Measurements from ENCODE around the gene AURKB. TPM values are rescaled to one million over a fixed set of nuclear protein-coding genes. Genes with fewer than 3 reads are reported as not detected.
A peak's percentile ranks its signal among the peaks of the same experiment; 100 is the strongest.

AURKB gene
- total and polyA plus RNA-seq, 2 of the 13 experiments (the other 11 are each of a cell fraction or from before 2014, with no cell fraction given) = 29.5 to 75.3 TPM

DNA sequence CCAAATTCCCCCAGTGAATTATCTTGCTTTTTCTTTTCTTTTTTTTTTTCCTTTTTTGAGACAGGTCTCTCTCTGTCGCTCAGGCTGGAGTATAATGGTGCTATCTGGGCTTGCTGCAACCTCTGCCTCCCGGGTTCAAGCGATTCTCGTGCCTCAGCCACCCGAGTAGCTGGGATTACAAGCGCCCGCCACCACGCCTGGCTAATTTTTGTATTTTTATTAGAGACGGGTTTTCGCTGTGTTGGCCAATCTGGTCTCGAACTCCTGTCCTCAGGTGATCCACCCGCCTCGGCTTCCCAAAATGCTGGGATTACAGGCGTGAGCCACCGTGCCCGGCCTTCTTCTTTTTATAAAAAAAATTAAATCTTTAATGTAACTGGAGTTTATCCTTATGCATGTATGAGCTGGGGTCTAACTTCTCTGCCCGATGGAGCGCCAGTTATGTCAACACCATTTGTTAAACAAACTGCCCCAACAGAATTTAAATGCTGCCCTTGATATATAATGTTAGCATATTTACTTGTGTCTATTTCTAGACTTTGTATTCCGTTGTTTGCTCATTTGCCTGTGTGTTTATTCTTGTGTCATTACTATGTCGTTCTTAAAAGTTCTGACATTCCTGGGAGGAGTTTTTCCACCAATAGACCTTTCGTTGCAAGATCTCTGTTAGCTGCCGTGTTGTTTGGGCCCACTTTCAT is 535 bp upstream of the AURKB start (continued):
- TF ChIP-seq ZNF740 (CRISPR knock-in tag; IDR thresholded peaks at IDR 0.05) = no peak
- no peak for TF ChIP-seq ZNF737 (CRISPR knock-in tag; IDR thresholded peaks at IDR 0.05; ENCODE audit: borderline replicate concordance)
- no peak for TF ChIP-seq SALL1 (CRISPR knock-in tag; IDR thresholded peaks at IDR 0.05)
- no peak for TF ChIP-seq ZBTB33 (CRISPR knock-in tag; IDR thresholded peaks at IDR 0.05)
- no peak for TF ChIP-seq ZNF44 (CRISPR knock-in tag; IDR thresholded peaks at IDR 0.05)
- TF ChIP-seq, protein P1, sequence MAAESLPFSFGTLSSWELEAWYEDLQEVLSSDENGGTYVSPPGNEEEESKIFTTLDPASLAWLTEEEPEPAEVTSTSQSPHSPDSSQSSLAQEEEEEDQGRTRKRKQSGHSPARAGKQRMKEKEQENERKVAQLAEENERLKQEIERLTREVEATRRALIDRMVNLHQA (CRISPR knock-in tag; IDR thresholded peaks at IDR 0.05) = no peak
- TF ChIP-seq ZNF367 (CRISPR knock-in tag; IDR thresholded peaks at IDR 0.05; ENCODE audit: borderline replicate concordance) = no peak
- TF ChIP-seq, protein P2, sequence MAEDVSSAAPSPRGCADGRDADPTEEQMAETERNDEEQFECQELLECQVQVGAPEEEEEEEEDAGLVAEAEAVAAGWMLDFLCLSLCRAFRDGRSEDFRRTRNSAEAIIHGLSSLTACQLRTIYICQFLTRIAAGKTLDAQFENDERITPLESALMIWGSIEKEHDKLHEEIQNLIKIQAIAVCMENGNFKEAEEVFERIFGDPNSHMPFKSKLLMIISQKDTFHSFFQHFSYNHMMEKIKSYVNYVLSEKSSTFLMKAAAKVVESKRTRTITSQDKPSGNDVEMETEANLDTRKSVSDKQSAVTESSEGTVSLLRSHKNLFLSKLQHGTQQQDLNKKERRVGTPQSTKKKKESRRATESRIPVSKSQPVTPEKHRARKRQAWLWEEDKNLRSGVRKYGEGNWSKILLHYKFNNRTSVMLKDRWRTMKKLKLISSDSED (CRISPR knock-in tag; IDR thresholded peaks at IDR 0.05) = no peak
- no peak for TF ChIP-seq SRSF4 (IDR thresholded peaks at IDR 0.05; ENCODE audit: low read depth, low read length, poor library complexity, severe bottlenecking)
- no peak for TF ChIP-seq HNRNPUL1 (IDR thresholded peaks at IDR 0.05; ENCODE audit: low read depth, low read length)
- TF ChIP-seq RFXANK (CRISPR knock-in tag; IDR thresholded peaks at IDR 0.05) = no peak
- TF ChIP-seq, protein P3, sequence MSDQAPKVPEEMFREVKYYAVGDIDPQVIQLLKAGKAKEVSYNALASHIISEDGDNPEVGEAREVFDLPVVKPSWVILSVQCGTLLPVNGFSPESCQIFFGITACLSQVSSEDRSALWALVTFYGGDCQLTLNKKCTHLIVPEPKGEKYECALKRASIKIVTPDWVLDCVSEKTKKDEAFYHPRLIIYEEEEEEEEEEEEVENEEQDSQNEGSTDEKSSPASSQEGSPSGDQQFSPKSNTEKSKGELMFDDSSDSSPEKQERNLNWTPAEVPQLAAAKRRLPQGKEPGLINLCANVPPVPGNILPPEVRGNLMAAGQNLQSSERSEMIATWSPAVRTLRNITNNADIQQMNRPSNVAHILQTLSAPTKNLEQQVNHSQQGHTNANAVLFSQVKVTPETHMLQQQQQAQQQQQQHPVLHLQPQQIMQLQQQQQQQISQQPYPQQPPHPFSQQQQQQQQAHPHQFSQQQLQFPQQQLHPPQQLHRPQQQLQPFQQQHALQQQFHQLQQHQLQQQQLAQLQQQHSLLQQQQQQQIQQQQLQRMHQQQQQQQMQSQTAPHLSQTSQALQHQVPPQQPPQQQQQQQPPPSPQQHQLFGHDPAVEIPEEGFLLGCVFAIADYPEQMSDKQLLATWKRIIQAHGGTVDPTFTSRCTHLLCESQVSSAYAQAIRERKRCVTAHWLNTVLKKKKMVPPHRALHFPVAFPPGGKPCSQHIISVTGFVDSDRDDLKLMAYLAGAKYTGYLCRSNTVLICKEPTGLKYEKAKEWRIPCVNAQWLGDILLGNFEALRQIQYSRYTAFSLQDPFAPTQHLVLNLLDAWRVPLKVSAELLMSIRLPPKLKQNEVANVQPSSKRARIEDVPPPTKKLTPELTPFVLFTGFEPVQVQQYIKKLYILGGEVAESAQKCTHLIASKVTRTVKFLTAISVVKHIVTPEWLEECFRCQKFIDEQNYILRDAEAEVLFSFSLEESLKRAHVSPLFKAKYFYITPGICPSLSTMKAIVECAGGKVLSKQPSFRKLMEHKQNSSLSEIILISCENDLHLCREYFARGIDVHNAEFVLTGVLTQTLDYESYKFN (CRISPR knock-in tag; conservative IDR thresholded peaks at IDR 0.05) = peak; percentile 59
- TF ChIP-seq ZNF503 (CRISPR knock-in tag; IDR thresholded peaks at IDR 0.05) = peak; percentile 59
- TF ChIP-seq NPAS2 (CRISPR knock-in tag; IDR thresholded peaks at IDR 0.05; ENCODE audit: borderline replicate concordance) = no peak
- TF ChIP-seq CREB1 (IDR thresholded peaks at IDR 0.05) = no peak; the same call in 1 of the 2 replicates
- no peak; the same call in 1 of the 2 replicates for TF ChIP-seq CREB1 (CRISPR knock-in tag; IDR thresholded peaks at IDR 0.05)
- no peak for TF ChIP-seq KDM4B (CRISPR knock-in tag; IDR thresholded peaks at IDR 0.05)
- TF ChIP-seq TCF12 (IDR thresholded peaks at IDR 0.05) = no peak
- TF ChIP-seq TCF12 (CRISPR knock-in tag; IDR thresholded peaks at IDR 0.05) = no peak

All from HepG2 (cell line).